CD4-positive, alpha-beta T cell treated with Interleukin-4 for 4 hours (primary cell): Measurements from ENCODE around the gene WHRN.

ENCODE experiments used
- DNase-seq: peaks from one replicate; pipeline ENCODE4 v3.0.0-alpha.2; 2020

Gene WHRN

GRCh38 chr9:114513055-114513958, 8.0 kb upstream of the WHRN start:
- no peak for DNase-seq

- DNase-seq = no peak
Observed at GRCh38 chr9:114511978-114512874, 7.0 kb upstream of the WHRN start.

GRCh38 chr9:114507726-114508125, 2.5 kb upstream of the WHRN start:
- DNase-seq = peak; percentile 53

DNA sequence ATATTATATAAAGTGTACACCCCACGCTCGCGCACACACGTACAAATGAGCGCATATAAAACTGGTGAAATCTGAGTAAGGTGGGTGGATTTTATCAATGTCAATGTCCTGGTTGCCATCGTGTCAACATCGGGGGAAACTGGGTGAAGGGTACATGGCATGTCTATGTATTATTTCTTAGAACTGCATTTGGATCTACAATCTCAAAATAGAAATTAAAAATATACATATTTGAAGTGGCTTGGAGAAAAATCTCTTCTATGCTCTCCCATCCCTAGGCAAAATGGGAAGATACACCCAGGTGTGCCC, 763 bp upstream of the WHRN start:
- DNase-seq = no peak

GRCh38 chr9:114504341-114505186, 709 bp downstream of the WHRN start:
- no peak for DNase-seq

DNA sequence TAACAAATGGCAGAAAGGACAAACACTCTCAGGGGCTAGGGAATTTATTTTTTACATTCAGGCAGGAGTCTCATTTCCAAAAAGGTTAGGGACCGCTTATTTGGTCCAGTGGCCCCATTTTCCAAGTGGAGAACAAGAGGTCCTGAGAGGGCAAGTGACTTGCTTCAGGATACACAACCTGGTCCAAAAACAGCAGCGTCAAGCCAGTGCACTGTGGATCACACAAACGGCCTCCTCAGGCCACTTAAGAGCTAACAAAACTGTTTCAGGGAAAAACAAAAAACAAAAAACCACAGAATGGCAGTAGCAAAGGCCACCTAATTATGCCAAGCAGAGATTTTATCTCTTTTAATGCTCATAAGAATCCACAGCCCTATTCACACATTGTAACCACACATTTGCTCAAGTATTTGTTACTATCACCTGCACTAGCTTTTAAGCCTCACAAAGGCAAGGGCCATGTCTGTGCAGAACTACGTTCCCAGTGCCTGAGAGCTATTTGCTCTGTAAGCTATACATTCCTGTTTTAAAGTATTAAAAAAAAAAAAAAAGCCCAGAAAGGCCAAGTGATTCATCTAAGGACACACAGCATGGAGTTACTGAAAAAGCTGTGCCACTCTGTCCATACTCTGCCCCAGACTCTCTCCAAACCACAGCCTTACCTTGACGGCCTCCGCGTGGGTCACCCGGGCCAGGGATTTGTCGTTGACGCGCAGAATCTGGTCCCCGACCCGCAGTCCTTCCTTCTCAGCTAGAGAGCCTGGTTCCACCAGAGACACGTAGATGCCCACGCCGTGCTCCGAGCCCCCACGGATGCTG, 1.5 kb downstream of the WHRN start:
- peak; percentile 48 for DNase-seq

DNA sequence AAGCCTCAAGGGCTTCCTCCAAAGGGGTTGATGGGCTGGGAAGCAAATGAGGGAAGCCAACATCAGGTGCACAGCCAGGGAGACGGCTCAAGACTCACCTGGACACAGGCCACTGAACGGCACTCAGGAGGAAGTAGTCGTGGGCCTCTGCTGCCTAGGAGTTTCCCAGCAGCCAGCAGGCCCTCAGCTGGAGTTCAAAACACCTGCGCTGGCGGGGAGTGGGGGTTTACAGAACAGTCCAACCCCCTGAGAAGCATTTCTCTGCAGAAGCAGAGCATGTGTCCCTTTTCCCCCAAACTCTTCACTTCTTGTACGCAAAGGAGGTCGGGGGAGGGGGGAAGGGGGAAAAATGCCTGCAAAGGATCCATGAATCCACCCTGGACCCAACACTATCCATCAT, 2.3 kb downstream of the WHRN start:
- DNase-seq = no peak

GRCh38 chr9:114501796-114502682, 3.2 kb downstream of the WHRN start:
- peak; percentile 43 for DNase-seq

DNA sequence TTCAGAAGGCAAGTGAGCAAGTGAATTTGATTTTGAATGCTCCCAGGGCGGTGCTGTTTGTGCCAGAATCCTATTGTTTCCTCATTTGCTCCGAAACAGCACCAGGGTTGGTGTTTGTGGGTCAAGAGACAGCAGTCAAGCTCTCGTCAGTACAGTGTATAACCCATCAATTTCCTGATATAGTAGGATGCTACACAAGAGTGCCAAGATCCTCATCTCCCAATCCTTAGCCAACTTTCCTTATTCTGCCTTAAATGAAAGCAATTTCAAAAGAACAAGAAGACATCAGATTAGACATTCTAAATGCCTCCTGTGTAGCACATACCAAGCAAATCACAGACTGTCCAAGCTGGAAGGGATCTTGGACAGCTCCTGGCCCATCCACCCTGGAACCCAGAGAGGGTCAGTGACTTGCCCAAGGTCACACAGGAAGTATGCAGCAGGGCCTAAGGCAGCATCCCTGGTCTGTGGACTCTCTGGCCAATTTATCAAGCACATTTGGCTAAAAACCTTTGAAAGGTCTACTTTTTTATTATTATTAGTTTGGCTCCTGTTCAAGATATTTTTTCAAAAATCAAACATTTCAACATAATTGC, 4.5 kb downstream of the WHRN start:
- DNase-seq = no peak

DNA sequence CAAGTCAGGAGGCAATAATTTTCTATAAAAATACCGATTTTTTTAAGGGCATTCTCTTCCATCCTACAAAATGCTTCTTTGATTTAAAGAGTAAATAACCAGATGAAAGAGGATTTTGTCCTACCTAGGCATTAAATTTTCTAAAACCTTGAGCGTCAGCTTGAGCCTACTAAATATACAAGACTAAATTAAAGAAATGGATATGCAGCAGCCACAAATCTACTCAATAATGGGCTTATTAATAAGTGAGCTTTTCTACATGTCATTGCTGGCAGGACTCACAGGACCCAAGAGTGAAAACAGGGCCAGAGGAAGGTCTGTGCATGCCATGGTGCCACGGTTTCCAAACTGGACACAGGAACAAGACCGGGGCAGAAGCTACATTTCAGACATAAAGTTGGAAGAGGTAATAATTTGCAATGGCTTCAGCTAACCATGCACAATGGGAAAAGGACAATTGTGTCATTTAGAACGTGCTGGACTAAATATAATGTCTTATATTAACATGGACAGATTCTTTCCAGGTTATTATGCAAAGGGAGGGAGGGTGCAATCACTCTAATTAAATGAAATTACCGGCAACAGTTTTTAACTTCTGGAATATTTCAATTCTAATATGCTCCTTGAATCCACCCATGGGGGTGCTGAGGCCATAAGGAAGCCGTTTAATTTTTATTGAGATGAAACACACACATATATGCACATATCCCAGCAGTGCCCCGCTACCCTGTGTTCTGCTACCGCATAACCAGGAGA, 5.2 kb downstream of the WHRN start:
- no peak for DNase-seq

DNA sequence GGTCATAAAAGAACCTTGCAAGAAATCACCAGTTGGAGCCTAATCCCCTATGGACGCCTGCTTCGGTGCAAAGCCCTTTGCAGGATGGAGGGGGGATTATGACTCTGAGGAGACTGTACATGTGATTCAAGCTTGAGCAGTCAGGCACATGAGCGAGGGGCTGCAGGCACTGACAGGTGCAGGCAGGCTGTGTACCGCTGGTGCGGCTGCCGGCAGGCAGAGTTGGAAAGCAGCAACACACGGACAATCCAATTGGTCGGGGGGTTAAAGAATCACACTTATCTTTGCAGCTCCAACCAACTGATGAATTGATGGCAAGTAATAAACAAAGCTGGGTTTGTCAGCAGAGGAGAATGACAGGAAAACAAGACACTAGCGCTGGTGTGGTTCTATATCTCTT, 5.7 kb downstream of the WHRN start:
- no peak for DNase-seq

GRCh38 chr9:114497727-114498382, 7.4 kb downstream of the WHRN start:
- no peak for DNase-seq

- no peak for DNase-seq
Observed at GRCh38 chr9:114497236-114497635, 8.0 kb downstream of the WHRN start.

DNA sequence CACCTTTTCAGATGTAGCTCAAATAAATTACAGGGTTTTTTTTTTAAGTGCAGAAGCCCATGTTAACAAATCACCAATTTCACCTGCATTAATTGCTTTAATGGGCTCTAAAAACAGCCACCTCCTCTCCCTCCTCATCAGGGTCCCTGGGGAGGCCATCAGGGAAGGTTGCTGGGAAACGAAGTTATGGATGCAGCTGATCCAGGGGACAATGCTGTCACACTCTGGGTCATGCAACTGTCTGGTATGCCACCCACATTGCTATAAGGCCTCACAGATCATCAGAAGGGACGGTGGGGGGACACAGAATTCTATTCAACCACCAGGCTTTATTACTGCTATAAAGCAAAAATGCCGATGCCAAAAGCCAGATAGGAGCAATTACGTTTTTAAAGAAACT, 9.3 kb downstream of the WHRN start:
- DNase-seq = no peak

- no peak for DNase-seq
Observed at GRCh38 chr9:114494776-114495569, 10.3 kb downstream of the WHRN start.

DNA sequence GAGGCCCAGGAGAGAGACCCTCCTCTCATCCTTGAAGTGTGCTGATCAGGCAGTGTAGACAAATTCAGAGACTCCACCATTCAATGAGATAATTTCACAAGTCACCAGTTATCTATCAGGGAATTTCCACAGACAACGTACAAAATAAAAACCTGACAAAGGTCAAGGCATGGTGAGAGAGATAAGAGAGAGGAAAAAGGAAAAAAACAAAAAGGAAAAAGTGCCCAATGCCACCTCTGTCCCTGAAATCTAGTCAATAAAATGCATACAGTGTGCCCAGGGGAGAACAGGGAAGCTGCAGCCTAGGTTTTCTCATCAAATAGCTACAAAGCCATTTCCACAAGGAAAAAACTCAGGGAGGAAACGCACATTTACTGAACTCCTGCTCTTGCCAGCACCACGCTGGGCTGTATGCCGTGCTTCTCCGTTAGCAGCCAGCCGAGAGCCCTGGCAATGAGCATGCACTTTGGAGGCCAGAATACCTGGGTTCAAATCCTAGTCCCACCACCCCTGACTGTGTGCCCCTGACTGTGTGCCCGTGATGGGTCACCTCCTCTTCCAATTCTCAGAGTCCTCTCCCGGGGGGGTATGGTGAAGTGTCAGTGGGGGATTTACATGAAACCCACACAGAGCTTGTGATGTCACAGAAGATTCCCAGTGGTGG, 11.6 kb downstream of the WHRN start:
- no peak for DNase-seq

DNA sequence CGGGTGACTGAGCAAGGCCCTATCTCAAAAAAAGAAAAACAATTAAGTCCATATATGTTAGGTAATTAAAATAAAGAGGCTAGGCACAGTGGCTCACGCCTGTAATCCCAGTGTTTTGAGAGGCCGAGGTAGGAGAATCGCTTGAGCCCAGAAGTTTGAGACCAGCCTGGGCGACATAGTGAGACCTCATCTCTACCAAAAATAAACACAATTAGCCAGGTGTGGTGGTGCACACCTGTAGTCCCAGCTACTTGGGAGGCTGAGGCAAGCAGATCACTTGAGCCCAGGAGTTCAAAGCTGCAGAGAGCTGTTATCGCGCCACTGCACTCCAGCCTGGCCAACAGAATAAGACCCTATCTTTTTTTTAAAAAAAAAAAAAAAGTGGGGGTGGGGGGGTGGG, 12.3 kb downstream of the WHRN start:
- no peak for DNase-seq

GRCh38 chr9:114491430-114492003, 13.8 kb downstream of the WHRN start:
- DNase-seq = no peak
